Liver (tissue), 3 donors: ENCODE measurements around the gene DACH1.

Experiments used
- EGR1 ChIP-seq, 2 donors: IDR thresholded peaks; 2 replicates each; pipeline ENCODE4 v1.6.1; 2016 to 2018; ENCODE audit warnings: antibody characterized with exemption in 2 of 2, low read depth in 2 of 2
- JUND ChIP-seq, 2 donors: IDR thresholded peaks; 2 replicates each; pipeline ENCODE4 v1.6.1; 2016; ENCODE audit warnings: antibody characterized with exemption in 2 of 2
- MAX ChIP-seq: IDR thresholded peaks from 2 replicates; pipeline ENCODE4 v1.6.1; 2016; ENCODE audit warnings: antibody characterized with exemption
- RAD21 ChIP-seq, 2 donors: IDR thresholded peaks; 2 replicates each; pipeline ENCODE4 v1.6.1; 2016; ENCODE audit warnings: antibody characterized with exemption in 2 of 2, mild to moderate bottlenecking in 2 of 2
- TF ChIP-seq, protein P1 (sequence below): fragments of 150-350 bp; IDR thresholded peaks from 2 replicates; pipeline ENCODE4 v1.5.1; 2017; ENCODE audit warnings: improper control_type of control experiment, low read depth, low read length; ENCODE audit not compliant: missing input control
- donor health status: healthy.
- donor health status: healthy.

DNA sequence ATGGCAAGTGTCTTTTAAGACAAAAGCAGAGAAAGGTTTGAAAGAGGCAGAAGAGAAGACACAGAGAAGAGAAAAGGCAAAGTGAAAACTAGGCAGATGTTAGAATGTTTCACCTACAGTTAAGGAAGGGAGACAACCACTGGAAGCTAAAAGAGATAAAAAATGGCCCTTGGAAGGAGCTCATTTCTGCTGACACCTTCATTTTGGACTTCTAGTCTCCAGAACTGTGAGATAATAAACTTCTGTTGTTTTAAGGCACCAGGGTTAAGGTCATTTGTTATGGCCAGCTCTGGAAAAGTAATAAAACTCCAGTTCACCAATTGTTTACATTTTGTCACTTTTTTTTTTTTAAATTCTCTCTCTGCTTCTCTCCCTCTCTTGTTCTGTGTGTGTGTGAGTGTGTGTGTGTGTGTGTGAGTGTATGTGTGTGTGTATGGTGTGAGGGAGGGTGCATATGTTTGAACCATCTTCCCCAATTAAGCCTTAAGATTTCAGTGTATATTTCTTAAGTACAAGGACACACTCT, 374.6 kb downstream of the DACH1 start:
- TF ChIP-seq, protein P1, sequence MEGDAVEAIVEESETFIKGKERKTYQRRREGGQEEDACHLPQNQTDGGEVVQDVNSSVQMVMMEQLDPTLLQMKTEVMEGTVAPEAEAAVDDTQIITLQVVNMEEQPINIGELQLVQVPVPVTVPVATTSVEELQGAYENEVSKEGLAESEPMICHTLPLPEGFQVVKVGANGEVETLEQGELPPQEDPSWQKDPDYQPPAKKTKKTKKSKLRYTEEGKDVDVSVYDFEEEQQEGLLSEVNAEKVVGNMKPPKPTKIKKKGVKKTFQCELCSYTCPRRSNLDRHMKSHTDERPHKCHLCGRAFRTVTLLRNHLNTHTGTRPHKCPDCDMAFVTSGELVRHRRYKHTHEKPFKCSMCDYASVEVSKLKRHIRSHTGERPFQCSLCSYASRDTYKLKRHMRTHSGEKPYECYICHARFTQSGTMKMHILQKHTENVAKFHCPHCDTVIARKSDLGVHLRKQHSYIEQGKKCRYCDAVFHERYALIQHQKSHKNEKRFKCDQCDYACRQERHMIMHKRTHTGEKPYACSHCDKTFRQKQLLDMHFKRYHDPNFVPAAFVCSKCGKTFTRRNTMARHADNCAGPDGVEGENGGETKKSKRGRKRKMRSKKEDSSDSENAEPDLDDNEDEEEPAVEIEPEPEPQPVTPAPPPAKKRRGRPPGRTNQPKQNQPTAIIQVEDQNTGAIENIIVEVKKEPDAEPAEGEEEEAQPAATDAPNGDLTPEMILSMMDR: no peak
- TF ChIP-seq JUND (IDR thresholded peaks at IDR 0.05): no peak
- TF ChIP-seq RAD21 (IDR thresholded peaks at IDR 0.05): no peak
- no peak for TF ChIP-seq EGR1 (IDR thresholded peaks at IDR 0.05; ENCODE audit: low read depth in 2 of 2)
- no peak for TF ChIP-seq MAX
